Suppressor macrophage treated with lipopolysaccharide for 4 hours (primary cell): ENCODE measurements around the gene TEKTIP1.
"Not testable (repeated sequence)": the region's sequence is repeated elsewhere in the genome, so short reads cannot be mapped to it uniquely, and the experiment has no call there.

Source experiments
- DNase-seq: peaks from one replicate; pipeline ENCODE4 v3.0.0-alpha.2; 2020

The TEKTIP1 gene

GRCh38 chr19:3508121-3508661 lies 30.8 kb upstream of the TEKTIP1 start:
- not testable (repeated sequence) for DNase-seq

GRCh38 chr19:3508771-3509535 lies 30.0 kb upstream of the TEKTIP1 start:
- no peak for DNase-seq

DNA sequence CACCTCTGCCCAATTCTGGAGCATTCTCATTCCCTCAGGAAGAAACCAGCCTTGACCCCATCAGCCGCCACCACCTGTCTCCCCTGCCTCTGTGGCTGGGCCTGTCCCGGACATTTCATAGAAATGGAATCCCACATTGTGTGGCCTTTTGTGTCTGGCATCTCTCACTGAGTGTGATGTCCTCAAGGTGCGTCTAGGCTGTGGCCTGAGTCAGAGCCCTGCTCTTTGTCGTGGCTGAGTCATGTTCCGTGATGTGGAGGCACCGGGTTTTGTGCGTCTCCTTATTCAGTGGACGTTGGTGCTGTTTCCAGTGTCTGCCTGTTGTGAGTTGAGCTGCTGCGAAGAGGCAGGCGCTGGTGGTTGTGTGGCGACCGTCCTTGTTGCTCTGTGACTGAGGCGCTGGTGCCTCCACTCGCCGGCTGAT lies 29.4 kb upstream of the TEKTIP1 start:
- no peak for DNase-seq

GRCh38 chr19:3510727-3511126 lies 28.2 kb upstream of the TEKTIP1 start:
- DNase-seq, result no peak

DNA sequence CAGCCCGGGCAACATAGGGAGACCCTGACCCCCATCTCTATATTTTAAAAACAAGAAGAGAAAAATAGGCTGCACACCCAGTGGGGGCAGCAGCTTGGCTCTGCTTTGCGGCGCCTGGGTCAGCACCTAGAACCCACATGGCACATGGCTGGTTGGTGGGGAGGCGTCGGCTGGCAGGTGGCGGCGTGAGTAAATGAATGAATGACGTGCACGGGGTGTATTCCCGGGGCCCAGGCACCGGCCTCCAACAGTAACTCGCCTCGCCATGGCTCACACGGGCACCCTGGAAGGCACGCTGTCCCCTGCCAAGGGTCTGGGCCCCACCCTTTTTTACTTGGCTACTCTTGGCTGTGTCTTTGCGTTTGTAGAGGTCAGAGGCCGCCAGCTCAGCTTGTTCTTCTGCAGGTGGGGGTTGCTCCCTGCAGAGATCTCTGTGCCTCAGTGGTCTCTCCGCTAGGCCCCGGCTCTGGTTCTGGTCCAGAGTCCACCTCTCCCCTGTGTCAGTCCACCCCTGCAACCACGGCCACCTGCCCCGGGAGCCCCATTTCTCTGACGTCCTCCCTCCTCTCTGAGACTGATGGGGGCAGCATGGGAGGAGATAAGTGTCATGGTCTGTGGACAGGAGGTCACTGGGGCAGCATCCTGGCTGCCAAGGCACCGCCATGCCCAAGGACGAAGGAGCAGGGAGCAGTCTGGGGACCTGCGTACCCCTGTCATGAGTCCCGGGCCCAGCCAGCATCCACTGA lies 27.3 kb upstream of the TEKTIP1 start:
- DNase-seq, result no peak

DNA sequence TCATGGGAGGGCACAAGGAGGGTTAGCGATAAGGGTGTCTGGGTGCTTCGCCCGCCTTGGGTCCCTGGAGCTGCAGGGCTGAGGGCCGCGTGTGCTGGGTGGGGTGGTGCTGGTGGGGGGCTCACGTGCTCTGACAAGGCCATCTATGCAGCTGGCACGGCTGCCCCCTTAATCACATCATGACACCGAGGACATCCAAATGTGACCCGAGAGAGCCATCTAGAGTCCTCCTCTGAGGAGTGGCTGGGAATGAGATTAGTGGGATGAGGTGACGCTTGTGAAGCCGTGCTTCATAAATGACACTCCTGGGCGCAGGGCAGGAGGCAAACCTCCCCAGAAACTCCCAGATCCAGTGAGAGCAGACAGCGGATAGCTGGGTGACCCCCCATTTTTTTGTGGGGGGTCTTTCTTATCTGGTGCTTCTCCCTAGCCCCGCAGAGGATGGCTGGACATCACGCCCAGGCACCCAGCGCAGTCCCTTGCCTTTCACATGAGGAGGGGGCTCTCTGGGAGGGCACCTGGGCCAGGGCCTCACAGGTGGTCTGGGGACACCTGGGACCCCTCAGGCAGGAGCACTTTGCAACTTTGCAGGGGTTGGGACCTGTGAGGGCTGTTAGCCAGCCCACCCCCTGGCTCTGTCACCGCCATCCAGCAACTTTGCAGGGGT lies 26.3 kb upstream of the TEKTIP1 start:
- no peak for DNase-seq

GRCh38 chr19:3513229-3514140 lies 25.5 kb upstream of the TEKTIP1 start:
- DNase-seq, result no peak

- no peak for DNase-seq
Measured at GRCh38 chr19:3514930-3515329, 24.0 kb upstream of the TEKTIP1 start.

DNA sequence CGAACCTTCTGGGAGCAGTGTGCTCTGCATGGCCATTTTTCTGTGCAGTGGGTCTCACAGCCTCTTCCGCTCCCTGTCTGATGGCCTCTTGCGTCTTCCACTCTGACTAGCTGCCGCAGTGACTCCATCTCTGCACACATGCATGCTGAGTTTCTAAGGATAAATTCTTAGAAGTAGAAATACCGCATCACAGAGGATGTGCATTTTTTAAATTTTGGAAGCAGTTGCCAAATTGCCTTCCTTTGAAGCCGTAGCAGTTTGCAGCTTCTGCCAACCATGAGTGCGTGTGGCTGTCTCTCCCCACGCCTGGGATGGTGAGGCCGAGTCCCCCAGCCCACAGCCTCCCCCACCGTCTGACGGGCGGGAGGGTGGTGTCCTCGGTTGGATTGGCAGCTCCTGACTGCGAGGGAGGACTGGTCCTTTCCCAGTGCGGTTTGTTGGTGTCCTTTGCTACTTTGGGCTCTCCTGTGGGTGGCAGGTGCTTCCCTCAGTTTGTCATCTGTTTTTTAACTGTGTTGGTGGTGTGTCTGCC lies 23.0 kb upstream of the TEKTIP1 start:
- no peak for DNase-seq

- no peak for DNase-seq
Measured at GRCh38 chr19:3516675-3517207, 22.2 kb upstream of the TEKTIP1 start.

- DNase-seq, result no peak
Measured at GRCh38 chr19:3517638-3518037, 21.3 kb upstream of the TEKTIP1 start.

GRCh38 chr19:3518255-3518654 lies 20.7 kb upstream of the TEKTIP1 start:
- DNase-seq, result no peak

GRCh38 chr19:3518659-3519058 lies 20.3 kb upstream of the TEKTIP1 start:
- no peak for DNase-seq

DNA sequence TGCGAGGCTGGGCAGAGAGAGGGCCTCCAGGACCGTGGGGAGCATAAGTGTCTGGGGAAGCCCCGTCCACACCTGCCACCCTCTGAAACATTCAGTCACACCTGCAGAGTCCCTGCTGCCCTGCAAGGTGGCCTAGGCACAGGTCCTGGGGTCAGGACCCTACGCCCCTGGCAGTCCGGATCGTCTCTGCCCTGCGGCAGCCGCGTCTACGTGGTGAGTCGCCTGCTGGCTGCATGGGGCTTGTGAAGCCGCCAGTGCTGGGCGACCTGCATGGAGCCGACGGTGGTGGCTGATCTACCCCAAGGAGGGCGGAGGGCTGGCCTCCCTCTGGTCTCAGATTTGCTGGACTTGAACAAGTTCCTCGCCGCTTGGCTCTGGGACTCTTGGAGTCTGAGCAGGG lies 19.8 kb upstream of the TEKTIP1 start:
- no peak for DNase-seq

DNA sequence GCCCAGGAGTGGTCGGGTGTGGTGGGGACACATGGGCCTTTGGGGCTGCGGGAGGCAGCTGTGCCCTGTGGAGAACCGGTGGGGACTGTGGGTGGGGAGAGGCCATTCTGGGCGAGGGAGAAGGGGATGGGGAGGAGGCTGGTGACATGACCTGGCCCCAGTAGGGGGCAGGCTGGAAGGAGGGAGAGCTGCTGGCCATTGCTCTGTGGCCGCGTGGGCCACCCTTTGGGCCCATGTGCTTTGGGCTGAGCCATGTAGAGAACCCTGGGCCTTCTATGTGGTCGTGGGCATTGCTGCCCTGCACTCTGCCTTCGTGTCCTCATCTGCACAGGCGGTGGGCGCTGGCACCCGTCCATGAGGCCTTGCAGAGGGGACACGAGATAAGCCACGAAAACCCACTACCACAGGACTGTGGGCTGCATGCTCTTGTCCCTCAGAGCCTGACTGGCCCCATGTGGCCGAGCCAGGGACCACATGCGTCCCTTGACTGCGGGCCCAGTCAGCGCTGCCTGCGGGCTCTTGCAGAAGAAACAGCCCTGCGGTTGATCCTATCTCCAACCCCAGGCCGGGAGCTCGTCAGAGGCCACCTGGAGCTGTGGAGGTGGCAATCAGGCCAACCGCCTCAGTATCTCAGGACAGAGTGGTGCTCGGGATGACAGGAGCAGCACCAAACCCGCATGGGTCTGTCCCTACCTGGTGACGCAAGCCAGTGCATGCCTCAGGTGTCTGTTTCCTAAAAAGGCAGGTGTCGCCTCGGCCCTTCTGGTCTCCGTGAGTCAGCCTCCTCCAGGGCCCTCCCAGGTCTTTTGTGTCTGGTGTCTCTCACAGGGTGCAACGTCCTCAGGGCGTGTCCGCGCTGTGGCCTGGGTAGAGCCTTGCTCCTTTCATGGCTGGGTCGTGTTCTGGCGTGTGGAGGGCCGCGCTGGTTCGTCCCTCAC lies 18.5 kb upstream of the TEKTIP1 start:
- no peak for DNase-seq

- DNase-seq, result no peak
Measured at GRCh38 chr19:3521104-3521445, 17.9 kb upstream of the TEKTIP1 start.

GRCh38 chr19:3522421-3523360 lies 16.3 kb upstream of the TEKTIP1 start:
- no peak for DNase-seq

DNA sequence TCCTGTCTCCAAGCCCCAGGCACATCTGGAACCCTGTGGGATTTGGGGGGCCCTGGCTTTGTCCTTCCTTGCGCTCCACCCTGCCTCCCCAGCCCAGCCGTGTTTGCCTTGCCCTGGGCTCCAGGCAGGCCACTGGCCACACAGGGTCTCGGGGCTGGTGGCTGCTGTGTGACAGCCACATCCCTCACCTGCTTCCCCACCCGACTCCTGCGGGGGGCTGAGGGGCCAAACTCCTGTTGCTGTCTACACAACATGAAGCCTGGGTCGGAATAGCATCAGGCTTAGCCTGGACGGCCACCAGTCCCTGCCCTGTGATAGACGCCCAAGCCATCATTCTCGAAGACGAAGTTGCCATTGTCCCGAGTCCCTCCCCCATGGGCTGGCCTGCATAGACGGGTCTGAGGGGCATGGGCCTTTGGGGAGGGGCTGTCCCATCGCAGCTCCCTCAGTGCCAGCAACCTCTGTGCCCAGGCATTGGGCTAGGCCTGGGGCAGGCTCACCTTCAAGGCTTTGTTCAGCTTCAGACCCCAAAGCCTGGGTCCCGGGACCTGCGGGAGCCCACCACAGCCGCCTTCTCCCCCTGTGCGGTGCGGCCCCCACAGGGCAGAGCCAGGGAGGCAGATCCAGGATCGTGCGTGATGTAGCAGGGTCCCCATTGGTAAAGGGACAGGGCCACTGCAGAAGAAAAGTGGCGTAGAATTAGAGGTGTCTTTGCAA lies 15.5 kb upstream of the TEKTIP1 start:
- no peak for DNase-seq
